HepG2 (cell line): ENCODE data around the gene TEDC1. TPM values are rescaled to one million over a fixed set of nuclear protein-coding genes. Genes with fewer than 3 reads are reported as not detected.
A peak's percentile ranks its signal among the peaks of the same experiment; 100 is the strongest.

Source experiments
- DMAP1 ChIP-seq: IDR thresholded peaks from 2 replicates; pipeline ENCODE4 v1.6.1; 2016
- HOXA3 ChIP-seq: sonication (generic); formaldehyde crosslinking; IDR thresholded peaks from 2 replicates; pipeline ENCODE4 v1.5.0; 2020; ENCODE audit warnings: missing genetic modification reagents
- KDM3A ChIP-seq: IDR thresholded peaks from 2 replicates; pipeline ENCODE4 v1.6.1; 2018; ENCODE audit warnings: low read depth, missing compliant biosample characterization
- KDM5B ChIP-seq: sonication (generic); formaldehyde crosslinking; IDR thresholded peaks from 2 replicates; pipeline ENCODE4 v1.4.0; 2020; ENCODE audit warnings: missing genetic modification reagents, mild to moderate bottlenecking, borderline replicate concordance
- MTA3 ChIP-seq: sonication (generic); formaldehyde crosslinking; IDR thresholded peaks from 2 replicates; pipeline ENCODE4 v1.4.0; 2020; ENCODE audit warnings: missing genetic modification reagents
- PHF21A ChIP-seq: sonication (generic); formaldehyde crosslinking; IDR thresholded peaks from 2 replicates; pipeline ENCODE4 v1.5.0; 2020; ENCODE audit warnings: mild to moderate bottlenecking, missing genetic modification reagents
- ZNF225 ChIP-seq: sonication (generic); formaldehyde crosslinking; IDR thresholded peaks from 2 replicates; pipeline ENCODE4 v1.4.0; 2020; ENCODE audit warnings: mild to moderate bottlenecking, missing genetic modification reagents
- ZNF781 ChIP-seq: sonication (generic); formaldehyde crosslinking; IDR thresholded peaks from 2 replicates; pipeline ENCODE4 v1.5.1; 2020; ENCODE audit warnings: borderline replicate concordance, mild to moderate bottlenecking, missing genetic modification reagents; ENCODE audit errors: not compliant biosample characterization
- ZNF788 ChIP-seq: sonication (generic); formaldehyde crosslinking; IDR thresholded peaks from 2 replicates; pipeline ENCODE4 v1.5.0; 2020; ENCODE audit warnings: mild to moderate bottlenecking, missing genetic modification reagents, borderline replicate concordance
- ZNF792 ChIP-seq: IDR thresholded peaks from 2 replicates; pipeline ENCODE4 v1.6.1; 2016
- ZSCAN29 ChIP-seq: sonication (generic); formaldehyde crosslinking; conservative IDR thresholded peaks from 2 replicates; pipeline ENCODE4 v1.4.0; 2020; ENCODE audit warnings: mild to moderate bottlenecking, missing genetic modification reagents
- polyA plus RNA-seq, 8 experiments: library from polyadenylated mRNA; depleted of rRNA in 3 of 8; stranded (reverse) in 7 of 8; unstranded in 1 of 8; fragments of >200 nt; fragmentation: Illumina TruSeq in 4 of 8; extraction: Trizol in 4 of 8; gene quantifications; 2 replicates each; pipeline versions ENCODE4 v1.2.1 to v1.2.3, GENCODE V29; 2011 to 2016; ENCODE audit warnings: low read depth in 4 of 8, missing spikeins in 1 of 8, mixed read lengths in 1 of 8; ENCODE audit not compliant: insufficient read depth in 1 of 8
- total RNA-seq, 5 experiments: library from RNA; depleted of rRNA; stranded (reverse); fragments of >200 nt; fragmentation: Illumina TruSeq; extraction: Trizol; gene quantifications; 2 replicates each; pipeline ENCODE4 v1.2.3, GENCODE V29; 2016; ENCODE audit warnings: low read depth in 1 of 5
- TF ChIP-seq, protein P1 (sequence below): sonication (generic); IDR thresholded peaks from 2 replicates; pipeline ENCODE4 v1.6.1; 2016; ENCODE audit warnings: low read depth, borderline replicate concordance
- TF ChIP-seq, protein P2 (sequence below): sonication (generic); formaldehyde crosslinking; IDR thresholded peaks from 2 replicates; pipeline ENCODE4 v1.4.0; 2020; ENCODE audit warnings: missing genetic modification reagents
- TF ChIP-seq, protein P3 (sequence below): sonication (generic); formaldehyde crosslinking; IDR thresholded peaks from 2 replicates; pipeline ENCODE4 v1.4.0; 2020; ENCODE audit warnings: missing genetic modification reagents
- TF ChIP-seq, protein P4 (sequence below): sonication (generic); formaldehyde crosslinking; IDR thresholded peaks from 2 replicates; pipeline ENCODE4 v1.5.0; 2020; ENCODE audit warnings: mild to moderate bottlenecking, missing genetic modification reagents
- TF ChIP-seq, protein P5 (sequence below): sonication (generic); formaldehyde crosslinking; IDR thresholded peaks from 2 replicates; pipeline ENCODE4 v1.4.0; 2020; ENCODE audit warnings: missing genetic modification reagents
- TF ChIP-seq, protein P6 (sequence below): IDR thresholded peaks from 2 replicates; pipeline ENCODE4 v1.6.1; 2016; ENCODE audit warnings: missing compliant biosample characterization, missing genetic modification reagents, borderline replicate concordance

TEDC1 gene
- total and polyA plus RNA-seq, 2 of the 13 experiments (the other 11 are each of a cell fraction or from before 2014, with no cell fraction given): 5.7 to 27.4 TPM

DNA sequence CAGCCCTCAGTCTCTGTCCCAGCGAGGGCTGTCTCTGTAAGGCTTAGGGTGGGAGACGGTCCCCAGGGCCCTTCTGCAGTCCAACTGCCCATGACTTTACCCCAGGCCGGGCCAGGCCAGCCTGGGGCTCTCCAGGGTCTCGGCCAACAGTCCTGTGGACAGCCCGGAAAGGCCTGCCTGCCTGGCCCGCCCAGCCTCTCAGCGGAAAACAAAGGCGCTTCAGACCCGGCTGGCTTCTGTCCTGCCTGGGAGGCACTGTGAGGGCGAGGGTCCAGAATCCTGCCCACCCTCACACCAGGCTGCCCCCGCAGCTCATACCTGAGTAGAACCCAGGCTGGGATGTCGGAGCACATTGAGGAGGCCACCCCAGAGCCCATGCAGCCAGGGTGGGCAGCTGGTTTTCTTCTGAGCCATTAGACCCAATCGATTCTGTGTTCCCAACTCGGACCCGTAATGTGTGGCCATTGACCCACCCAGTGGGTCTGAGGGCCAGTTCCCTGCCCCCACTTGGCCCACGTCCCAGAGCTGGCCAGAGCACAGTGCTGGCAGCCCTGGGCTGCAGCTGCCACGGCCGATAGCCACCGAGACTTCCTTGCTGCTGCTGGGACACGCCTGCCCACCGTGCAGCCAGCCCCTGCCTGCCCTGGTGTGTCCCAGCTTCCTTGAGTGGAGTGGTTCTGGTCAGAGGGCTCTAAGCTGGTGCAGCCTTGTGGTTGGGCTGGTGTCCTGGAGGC lies 14.8 kb upstream of the TEDC1 start (continued):
- TF ChIP-seq, protein P1, sequence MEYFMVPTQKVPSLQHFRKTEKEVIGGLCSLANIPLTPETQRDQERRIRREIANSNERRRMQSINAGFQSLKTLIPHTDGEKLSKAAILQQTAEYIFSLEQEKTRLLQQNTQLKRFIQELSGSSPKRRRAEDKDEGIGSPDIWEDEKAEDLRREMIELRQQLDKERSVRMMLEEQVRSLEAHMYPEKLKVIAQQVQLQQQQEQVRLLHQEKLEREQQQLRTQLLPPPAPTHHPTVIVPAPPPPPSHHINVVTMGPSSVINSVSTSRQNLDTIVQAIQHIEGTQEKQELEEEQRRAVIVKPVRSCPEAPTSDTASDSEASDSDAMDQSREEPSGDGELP: no peak
- TF ChIP-seq ZNF788 (CRISPR knock-in tag) (peak; percentile 52; the same call in 1 of the 2 replicates), ZNF781 (CRISPR knock-in tag) (no peak), PHF21A (CRISPR knock-in tag) (peak; percentile 45; the same call in 1 of the 2 replicates), ZNF792 (CRISPR knock-in tag) (no peak), DMAP1 (peak; percentile 29; the same call in 1 of the 2 replicates), MTA3 (no peak), KDM5B (CRISPR knock-in tag) (0 out of 2 replicates have a peak, but pooled peaks have one; percentile 62), ZSCAN29 (CRISPR knock-in tag) (no peak), KDM3A (CRISPR knock-in tag) (no peak), ZNF225 (CRISPR knock-in tag) (peak; percentile 20; the same call in 1 of the 2 replicates), HOXA3 (CRISPR knock-in tag) (0 out of 2 replicates have a peak, but pooled peaks have one; percentile 27)
- TF ChIP-seq, protein P2, sequence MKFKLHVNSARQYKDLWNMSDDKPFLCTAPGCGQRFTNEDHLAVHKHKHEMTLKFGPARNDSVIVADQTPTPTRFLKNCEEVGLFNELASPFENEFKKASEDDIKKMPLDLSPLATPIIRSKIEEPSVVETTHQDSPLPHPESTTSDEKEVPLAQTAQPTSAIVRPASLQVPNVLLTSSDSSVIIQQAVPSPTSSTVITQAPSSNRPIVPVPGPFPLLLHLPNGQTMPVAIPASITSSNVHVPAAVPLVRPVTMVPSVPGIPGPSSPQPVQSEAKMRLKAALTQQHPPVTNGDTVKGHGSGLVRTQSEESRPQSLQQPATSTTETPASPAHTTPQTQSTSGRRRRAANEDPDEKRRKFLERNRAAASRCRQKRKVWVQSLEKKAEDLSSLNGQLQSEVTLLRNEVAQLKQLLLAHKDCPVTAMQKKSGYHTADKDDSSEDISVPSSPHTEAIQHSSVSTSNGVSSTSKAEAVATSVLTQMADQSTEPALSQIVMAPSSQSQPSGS (CRISPR knock-in tag): 0 out of 2 replicates have a peak, but pooled peaks have one; percentile 19
- TF ChIP-seq, protein P3, sequence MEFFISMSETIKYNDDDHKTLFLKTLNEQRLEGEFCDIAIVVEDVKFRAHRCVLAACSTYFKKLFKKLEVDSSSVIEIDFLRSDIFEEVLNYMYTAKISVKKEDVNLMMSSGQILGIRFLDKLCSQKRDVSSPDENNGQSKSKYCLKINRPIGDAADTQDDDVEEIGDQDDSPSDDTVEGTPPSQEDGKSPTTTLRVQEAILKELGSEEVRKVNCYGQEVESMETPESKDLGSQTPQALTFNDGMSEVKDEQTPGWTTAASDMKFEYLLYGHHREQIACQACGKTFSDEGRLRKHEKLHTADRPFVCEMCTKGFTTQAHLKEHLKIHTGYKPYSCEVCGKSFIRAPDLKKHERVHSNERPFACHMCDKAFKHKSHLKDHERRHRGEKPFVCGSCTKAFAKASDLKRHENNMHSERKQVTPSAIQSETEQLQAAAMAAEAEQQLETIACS (CRISPR knock-in tag): no peak
- TF ChIP-seq, protein P4, sequence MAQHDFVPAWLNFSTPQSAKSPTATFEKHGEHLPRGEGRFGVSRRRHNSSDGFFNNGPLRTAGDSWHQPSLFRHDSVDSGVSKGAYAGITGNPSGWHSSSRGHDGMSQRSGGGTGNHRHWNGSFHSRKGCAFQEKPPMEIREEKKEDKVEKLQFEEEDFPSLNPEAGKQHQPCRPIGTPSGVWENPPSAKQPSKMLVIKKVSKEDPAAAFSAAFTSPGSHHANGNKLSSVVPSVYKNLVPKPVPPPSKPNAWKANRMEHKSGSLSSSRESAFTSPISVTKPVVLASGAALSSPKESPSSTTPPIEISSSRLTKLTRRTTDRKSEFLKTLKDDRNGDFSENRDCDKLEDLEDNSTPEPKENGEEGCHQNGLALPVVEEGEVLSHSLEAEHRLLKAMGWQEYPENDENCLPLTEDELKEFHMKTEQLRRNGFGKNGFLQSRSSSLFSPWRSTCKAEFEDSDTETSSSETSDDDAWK (CRISPR knock-in tag): no peak
- TF ChIP-seq, protein P5, sequence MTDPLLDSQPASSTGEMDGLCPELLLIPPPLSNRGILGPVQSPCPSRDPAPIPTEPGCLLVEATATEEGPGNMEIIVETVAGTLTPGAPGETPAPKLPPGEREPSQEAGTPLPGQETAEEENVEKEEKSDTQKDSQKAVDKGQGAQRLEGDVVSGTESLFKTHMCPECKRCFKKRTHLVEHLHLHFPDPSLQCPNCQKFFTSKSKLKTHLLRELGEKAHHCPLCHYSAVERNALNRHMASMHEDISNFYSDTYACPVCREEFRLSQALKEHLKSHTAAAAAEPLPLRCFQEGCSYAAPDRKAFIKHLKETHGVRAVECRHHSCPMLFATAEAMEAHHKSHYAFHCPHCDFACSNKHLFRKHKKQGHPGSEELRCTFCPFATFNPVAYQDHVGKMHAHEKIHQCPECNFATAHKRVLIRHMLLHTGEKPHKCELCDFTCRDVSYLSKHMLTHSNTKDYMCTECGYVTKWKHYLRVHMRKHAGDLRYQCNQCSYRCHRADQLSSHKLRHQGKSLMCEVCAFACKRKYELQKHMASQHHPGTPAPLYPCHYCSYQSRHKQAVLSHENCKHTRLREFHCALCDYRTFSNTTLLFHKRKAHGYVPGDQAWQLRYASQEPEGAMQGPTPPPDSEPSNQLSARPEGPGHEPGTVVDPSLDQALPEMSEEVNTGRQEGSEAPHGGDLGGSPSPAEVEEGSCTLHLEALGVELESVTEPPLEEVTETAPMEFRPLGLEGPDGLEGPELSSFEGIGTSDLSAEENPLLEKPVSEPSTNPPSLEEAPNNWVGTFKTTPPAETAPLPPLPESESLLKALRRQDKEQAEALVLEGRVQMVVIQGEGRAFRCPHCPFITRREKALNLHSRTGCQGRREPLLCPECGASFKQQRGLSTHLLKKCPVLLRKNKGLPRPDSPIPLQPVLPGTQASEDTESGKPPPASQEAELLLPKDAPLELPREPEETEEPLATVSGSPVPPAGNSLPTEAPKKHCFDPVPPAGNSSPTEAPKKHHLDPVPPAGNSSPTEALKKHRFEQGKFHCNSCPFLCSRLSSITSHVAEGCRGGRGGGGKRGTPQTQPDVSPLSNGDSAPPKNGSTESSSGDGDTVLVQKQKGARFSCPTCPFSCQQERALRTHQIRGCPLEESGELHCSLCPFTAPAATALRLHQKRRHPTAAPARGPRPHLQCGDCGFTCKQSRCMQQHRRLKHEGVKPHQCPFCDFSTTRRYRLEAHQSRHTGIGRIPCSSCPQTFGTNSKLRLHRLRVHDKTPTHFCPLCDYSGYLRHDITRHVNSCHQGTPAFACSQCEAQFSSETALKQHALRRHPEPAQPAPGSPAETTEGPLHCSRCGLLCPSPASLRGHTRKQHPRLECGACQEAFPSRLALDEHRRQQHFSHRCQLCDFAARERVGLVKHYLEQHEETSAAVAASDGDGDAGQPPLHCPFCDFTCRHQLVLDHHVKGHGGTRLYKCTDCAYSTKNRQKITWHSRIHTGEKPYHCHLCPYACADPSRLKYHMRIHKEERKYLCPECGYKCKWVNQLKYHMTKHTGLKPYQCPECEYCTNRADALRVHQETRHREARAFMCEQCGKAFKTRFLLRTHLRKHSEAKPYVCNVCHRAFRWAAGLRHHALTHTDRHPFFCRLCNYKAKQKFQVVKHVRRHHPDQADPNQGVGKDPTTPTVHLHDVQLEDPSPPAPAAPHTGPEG (CRISPR knock-in tag): no peak
- TF ChIP-seq, protein P6, sequence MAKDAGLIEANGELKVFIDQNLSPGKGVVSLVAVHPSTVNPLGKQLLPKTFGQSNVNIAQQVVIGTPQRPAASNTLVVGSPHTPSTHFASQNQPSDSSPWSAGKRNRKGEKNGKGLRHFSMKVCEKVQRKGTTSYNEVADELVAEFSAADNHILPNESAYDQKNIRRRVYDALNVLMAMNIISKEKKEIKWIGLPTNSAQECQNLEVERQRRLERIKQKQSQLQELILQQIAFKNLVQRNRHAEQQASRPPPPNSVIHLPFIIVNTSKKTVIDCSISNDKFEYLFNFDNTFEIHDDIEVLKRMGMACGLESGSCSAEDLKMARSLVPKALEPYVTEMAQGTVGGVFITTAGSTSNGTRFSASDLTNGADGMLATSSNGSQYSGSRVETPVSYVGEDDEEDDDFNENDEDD (CRISPR knock-in tag): no peak; the same call in 1 of the 2 replicates
